IPS DF 19.7 (cell line): ENCODE data around the gene RSPH1.
A peak's percentile ranks its signal among the peaks of the same experiment; 100 is the strongest.

Experiments used
- DNase-seq: peaks from one replicate; pipeline ENCODE4 v3.0.0-alpha.2; 2013; ENCODE audit warnings: low read depth, low spot score

Gene RSPH1

DNA sequence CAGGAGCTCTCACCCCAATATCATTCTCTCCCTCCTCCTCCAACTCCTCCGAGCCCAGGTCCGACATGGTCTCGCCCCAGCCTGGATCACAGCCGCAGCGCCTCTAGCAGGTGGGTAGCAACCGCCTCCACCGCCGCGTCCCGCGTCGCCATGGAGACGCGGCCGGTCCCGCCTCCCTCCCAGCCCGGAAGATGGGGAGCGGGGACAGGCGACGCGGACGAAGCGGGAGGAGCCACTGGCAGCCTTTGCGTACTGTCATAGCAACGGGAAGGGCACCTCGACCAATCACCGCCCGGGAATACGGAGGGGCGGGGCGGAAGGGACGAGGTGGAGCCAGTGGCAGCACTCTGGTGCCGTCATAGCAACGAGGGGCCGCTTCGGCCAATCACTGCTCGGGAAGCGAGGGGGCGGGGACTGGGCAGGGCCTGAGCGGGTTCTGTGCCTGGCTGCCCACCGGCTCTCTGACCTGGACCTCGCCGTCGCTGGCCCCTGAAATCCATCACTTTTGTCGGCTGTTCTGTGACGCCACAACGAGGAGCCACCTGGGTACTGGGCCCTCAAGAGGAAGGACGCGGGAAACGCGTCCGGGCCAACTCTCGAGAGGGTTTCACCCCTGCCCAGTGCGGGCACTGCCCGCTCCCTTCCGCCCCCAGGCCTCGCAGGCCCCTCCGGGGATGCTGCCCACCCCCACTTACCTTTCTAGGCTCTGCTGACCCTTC is at the start of gene RSPH1:
TSS of gene RSPH1 (minus strand) at position 105 of the 719 bp plus-strand sequence. CDS start at position 67, 38 bp downstream.
- peak; percentile 92 for DNase-seq

DNA sequence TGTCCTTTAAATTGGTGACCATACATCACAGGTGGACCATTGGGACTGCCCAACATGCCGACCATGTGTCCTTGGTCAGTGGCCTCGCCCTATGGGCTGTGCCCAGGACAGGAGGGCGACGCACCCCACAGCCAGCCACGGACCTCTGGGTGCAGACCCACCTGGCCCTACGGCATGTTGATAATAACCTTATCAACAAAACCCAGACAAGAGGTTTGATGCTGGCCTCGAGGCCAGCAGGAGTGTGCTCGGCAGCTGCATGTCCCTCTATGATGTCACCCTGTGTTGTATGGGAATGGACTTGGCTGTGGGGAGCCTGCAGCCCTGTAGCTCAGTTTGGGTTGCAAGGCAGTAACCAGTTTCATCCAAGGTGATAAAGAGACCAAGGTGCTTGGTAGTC is 49.7 kb upstream of the RSPH1 start:
- DNase-seq: no peak

DNA sequence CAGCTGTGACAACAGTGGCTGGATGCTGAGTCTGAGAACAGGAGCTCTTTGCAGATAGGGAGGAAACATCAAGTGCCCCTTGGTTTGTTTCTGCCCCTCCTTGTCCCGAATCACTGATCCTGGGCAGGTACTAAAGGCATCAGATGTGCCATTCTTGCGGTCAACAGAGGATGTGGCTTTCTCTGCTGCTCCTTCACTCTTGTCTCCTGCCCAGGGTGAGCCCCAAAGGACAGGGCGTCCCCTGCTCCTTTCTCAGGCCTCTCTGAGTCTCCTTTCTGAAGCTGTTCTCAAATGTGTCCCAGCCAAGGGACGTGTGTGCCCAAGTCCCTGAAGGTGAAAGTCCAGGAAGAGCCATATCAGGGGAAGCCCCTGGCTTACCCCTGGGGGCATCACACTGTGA is 49.3 kb upstream of the RSPH1 start:
- no peak for DNase-seq

DNA sequence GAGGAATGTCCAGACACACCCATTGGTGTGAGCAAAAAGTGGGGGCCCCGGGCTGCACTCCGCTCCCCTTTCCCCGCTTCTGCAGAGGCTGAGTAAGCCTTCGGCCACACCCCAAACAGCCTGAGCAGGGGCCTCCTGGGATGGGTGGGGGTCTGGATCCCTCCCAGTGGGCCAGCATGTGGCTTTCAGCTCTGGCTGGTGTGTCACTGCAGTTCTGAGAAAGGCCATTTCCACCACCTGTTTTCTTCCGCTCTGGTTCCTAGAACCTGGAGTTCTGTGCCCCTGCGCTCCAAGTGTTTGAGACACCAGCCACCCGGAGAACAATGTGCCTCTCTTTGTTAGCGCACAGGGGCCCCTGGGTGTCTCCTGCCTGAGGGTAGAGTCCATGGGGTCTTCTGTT is 48.5 kb upstream of the RSPH1 start:
- no peak for DNase-seq

DNA sequence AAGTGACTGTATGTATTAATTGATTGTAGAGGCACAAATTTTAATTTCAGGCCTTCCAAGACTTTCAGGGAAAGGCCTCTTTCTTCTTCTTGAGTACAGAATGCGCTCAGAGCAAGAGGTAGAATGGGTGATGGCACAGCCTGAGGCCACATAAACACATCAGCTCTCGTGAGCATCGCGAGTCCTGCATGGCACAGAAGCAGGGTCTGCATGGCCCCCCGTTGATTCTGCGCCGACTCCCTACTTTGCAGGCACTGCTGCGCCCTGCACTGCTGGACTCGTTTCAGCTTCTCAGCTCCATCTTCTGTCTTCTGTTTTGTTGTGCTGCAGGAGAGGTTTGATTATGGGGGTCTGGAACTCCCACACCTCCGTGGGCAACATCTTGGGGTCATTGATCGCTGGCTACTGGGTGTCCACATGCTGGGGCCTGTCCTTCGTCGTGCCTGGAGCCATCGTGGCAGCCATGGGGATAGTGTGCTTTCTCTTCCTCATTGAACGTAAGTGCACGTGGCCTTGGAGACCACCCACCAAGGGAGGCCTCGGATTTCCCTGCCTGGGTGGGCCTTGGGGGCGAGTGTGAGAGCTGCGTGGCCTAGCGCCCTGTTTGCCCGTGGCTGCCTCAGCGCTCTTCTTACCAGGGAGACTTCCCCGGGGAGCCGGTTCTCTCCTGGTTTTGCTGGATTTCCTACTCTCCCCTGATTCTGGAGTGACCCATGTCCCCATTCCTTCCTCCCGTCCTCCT is 47.3 kb upstream of the RSPH1 start:
- DNase-seq: no peak

DNA sequence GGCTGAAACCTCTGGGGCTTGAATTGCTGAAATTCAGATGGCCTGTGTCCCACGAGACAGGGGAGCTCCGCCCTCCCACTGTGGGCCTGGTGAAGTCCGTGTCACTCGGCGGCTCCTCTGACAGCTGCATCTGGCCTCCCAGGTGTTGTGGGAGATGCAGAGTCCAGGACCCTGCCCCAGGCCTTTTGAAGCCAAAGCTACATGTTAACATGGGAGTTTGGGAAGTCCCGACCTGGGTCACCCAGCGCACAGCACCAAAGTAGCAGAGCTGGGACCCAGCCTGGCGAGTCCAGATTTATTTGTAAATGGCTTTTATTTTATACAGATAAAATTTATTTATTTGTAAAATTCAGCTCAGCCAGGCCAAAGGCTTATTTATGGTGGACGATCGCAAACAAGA is 46.6 kb upstream of the RSPH1 start:
- no peak for DNase-seq

DNA sequence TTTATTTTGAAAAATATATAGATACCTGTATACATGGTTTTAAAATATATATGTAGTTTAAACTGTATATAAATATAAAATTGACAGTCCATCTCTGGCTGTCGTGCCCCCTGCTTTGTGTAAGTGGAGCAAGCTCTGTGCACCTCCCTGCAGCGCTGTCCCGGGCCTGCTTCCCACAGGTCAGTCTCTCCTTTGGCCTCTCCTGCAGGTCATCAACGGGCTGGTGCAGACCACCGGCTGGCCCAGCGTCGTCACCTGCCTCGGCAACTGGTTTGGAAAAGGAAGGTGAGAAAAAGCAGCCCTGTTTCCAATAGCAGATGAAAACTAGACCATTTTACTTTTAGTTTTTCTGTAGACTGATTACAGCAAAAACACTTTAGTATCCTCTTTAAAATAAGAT is 46.2 kb upstream of the RSPH1 start:
- no peak for DNase-seq

DNA sequence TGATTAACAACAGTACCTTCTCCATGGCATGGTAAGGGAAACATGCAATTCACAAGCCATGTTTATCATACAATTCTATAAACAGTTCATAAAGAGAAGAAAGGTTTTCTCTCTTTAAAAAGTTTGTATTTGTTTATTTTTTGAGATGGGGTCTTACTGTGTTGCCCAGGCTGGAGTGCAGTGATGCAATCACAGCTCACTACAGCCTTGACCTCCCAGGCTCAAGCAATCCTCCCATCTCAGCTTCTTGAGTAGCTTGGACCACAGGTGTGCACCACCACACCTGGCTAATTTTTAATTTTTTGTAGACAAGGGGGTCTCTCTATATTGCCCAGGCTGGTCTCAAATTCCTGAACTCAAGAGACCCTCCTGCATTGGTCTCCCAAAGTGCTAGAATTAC is 45.6 kb upstream of the RSPH1 start:
- DNase-seq: no peak

DNA sequence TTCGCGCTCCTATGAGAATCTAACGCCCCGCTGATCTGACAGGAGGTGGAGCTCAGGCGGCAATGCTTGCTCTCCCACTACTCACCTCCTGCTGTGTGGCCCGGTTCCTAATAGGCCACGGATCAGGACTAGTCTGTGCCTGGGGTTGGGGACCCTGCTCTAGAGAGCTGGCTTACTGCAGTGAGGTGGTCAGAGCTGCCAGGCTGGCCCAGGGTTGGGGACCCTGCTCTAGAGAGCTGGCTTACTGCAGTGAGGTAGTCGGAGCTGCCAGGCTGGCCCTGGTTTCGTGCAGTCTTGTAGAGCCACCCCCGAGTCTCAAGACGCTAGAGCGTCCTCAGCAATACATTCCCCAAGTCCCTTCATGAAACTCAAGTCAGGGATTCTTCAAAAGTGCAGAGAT is 45.1 kb upstream of the RSPH1 start:
- DNase-seq: no peak

DNA sequence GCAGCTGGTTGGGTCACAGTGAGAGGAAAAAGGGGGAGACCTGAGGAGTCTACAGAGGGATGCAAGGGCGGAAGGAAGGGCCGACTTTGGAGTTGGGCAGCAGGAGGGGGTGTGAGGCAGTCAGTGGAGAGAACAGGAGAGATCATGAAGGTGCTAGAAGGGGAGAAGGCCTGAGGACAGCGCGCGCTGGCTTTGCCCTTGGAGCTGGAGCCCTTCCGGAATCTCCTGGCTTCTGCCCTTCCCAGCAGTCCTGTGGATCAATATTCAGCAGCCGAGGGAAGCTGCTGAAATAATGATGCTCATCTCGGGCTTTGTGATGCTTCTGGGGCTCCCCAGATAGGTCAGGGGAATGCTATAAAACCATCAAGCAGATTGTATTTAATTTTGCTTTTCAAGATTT is 44.4 kb upstream of the RSPH1 start:
- no peak for DNase-seq

DNA sequence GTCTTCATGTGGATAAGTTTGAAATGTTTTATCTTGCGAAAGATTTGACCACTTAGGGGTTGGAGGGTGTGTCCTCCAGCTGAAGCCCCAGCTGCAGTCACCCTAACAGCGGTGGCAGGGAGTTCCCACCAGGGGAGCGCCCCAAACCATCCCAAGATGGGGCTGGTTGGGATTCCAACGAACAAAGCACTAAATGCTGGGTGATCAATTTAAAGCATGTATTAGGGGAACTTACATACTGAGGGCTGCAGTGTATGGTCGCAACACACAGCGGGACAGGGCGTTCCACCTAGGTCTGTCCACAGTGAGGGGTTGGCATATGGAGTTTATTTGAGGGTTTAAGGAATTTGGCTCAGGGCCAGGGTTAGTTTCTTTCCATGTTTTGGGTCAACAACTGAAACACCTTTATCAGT is 43.9 kb upstream of the RSPH1 start:
- no peak for DNase-seq

DNA sequence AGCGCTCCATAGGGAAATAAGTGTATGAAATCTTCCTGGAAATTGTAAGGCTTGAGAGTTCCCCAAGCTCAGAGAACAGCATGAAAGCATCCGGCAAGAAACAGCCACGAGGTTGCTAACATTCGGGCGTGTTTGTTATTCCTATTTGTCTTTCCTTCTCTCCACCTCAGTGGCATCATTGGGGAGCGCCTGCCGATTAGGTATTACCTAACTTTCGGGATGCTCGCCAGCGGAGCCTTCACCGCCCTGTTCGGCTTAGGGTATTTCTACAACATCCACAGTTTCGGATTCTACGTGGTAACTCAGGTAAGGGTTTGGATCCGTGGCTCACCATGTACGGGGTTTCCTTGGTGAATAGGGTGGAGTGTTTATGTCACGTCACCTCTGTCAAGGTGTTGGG is 43.3 kb upstream of the RSPH1 start:
- DNase-seq: no peak

DNA sequence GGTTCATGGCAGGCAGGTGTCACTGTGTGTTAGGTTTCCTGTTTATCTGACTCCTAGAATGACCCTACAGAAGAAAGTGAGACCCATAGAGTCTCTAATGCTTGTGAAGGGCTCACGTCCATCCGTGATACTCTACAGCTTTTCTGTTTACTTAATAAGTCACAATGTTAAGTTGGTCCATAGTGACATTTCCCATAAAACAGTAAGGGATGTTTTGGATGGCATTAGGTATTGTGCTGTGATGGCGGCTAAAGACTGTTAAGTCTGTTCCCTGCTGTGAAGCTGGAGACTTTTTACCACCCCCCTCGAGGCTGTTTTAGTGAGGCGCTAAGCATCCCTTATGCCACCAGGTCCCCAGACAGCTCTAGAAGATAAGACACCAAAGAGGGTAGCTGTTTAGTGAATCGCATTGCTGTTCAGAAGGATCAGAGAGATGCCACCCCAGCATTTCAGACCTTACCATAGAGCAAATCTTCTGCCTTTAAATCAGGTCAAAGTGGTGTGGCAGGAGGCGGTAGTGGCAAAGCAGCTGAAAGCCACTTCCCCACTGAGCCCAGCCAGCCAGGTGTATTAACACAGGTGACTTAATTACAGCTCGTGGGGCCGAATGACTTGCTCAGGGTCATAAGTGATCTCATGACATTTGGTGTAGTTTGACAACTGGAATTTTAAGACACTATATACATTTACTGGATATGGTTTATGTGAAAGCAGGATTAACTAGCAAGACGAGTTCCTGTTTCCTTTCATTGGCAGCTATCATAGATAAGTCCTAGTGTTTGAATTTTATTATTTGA is 42.7 kb upstream of the RSPH1 start:
- DNase-seq: no peak

DNA sequence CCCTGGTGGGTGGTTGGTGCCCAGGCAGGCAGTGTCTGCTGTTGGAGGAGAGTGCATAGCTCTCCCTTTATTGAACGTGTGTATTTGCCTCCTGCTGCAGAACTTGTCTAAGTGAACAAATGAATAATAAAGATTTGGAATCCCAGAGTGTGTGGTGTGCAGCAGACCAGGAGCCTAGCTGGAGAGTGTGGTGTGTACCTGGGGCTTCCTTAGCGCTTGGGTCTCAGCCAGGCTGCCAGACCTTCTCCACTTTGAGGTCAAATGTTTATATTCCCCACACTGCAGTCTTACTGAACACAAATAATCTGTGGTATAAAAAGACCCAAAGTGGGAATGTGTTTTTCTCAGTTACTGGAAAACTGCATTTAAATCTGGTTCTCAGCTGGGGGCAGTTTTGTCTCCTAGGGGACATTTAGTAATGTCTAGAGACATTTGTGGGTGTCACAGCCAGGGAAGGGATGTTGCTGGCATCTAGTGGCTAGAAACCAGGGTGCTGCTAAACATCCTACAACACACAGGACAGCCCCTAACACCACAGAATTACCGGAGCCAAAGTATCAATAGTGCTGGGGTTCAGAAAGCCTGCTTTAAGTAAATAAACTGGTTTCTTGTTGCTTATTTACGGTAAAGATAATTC is 41.2 kb upstream of the RSPH1 start:
- DNase-seq: no peak

DNA sequence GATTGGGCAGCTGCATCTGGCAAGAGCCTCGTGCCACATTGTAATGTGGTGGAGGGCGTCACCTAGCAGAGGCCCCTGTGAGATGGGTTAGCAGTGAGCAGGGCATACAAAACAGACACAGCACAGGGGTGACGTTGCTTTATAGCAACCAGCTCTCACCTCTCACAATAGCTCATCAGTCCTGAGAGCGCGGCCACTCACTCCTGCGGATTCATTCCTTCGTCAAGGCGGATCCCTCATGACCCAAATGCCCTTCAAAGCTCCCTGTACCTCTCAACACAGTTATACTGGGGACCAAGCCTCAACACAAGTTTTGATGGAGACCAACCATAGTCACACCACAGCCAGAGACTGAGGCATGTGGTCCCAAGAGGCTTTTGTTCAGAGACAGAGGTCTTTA is 40.6 kb upstream of the RSPH1 start:
- DNase-seq: no peak

DNA sequence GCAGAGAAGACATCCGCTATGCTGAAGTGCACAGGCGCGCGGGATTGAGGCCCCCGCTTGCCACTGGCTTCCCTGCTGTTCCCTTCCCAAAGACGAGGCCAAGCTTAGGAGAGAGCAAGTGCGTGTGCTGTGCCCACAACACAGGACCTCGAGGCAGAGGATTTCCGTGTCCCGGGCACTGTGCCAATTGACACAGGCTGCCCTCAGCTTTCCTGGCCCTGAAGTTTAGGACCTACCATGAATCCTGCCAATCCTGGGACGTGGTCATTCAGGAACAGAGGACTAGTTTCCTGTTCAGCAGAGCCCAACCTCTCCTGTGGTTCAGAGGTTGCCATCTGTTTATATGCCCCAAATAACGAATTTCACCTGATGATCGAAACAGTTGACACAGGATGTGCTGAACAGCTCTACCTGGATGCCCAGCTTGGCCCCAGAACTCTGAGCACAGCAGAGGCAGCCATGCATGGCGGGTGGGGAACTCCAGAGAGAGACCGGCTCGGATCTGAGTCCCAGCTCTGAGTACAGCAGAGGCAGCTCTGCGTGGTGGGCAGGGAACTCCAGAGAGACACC is 39.7 kb upstream of the RSPH1 start:
- DNase-seq: no peak

DNA sequence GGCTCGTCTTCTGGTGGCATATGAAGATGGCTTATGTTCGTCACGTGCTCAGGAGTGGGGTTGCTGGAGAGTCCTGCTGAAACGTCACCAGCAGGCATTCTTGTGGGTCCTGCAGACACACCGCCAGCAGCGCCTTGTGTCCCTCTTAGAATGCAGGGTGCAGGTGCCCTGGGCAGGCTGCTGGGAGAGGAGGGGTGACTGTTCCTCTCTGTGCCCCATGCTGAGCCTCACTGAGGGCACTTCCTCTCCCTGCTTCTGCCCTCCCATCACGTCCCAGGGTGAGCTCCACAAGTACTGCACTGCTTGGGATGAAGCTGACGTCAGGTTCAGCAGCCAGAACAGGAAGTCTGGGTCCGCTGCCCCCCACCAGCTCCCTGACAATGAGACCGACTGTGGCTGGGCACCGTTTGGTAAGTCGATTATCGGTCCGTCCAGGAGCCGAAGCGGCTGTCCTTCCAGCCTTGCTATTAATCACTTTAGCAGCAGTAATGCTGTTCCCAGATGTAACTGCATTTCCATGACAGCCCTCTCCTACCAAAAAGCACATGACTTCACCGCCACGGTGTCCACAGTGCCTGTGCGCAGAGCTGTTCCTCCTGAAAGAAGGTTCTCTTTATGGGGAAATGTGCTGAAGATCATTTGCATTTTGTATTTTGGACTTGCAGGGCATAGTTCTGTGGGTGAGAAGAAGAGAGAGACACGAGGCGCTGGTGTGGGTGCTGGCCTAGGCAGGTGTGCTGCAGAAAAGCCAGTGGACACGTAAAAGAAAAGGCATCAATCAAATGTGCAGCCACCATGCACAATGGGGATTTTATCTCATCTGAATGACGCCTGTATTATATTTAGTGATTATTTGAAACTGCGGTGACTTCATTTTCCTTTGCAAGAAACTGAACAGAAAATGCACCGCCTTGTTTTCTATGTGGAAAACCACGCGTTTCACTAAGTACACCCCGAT is 38.7 kb upstream of the RSPH1 start:
- DNase-seq: no peak

DNA sequence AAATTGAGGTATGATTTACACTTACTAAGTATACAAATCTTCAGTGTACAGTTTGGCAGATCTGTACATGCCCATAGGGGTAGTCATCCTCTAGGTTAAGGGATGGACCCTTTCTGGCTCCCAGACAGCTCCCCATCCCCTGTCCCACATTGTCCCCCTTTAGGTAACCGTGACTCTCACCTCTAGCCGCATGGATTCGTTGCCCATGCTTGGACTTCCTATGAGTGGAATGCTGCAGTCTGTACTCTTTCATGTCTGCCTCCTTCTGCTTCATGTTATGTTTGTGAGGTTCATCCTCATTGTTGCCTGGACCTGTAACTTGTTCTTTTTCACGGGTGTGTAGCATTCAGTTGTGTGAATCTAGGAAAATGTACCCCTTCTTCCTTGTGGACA is 37.9 kb upstream of the RSPH1 start:
- DNase-seq: no peak

DNA sequence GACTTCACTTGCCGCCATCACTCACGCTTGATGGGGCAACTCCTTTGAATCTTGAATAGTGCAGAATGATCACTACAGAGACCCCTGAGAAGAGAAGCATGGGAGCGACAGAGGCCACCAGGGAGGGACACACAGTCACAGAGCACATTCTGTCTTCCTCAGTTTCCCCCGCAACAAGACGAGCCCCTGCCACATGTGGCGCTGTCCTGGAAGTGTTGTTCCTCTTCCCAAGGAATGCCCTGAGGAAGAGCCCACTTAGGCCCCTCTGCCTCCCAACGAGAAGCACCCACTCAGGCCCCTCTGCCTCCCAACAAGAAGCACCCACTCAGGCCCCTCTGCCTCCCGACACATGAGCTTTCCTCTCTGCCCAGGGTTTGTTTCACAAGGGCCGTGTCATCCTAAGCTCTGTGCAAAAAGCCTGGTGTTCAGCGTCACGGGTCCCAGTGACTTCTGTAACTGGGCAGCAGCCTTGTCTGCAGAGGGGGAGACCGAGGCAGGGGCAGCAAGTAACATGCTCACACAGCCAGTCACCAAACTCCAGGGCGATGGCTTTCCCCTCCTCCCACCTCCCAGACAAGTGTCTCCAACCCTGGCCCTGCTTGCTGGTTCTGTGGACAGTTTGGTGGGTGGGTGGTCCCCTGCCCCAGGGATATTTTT is 37.4 kb upstream of the RSPH1 start:
- no peak for DNase-seq
